Measurements from ENCODE around the gene FRMD1.

DNA sequence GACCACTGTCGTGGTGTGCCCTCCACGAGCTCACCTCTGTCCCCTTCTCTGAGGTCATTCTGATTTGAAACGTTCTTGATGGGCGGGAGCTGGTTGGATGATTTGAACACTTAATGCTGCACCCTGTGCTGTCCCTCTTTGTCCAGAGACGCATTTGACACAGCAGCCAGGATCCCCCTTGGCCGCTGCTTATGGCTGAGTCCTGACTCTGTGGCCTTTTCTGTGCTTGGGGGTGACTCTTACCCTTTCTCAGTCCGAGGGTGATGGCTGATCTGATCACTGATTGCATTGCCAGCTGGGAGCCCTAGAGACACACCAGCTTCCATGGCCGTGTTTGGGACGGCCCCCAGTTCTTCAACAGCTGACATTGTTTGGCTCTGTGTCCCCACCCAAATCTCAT, 43.5 kb upstream of the FRMD1 start:
- TF ChIP-seq, protein P1, sequence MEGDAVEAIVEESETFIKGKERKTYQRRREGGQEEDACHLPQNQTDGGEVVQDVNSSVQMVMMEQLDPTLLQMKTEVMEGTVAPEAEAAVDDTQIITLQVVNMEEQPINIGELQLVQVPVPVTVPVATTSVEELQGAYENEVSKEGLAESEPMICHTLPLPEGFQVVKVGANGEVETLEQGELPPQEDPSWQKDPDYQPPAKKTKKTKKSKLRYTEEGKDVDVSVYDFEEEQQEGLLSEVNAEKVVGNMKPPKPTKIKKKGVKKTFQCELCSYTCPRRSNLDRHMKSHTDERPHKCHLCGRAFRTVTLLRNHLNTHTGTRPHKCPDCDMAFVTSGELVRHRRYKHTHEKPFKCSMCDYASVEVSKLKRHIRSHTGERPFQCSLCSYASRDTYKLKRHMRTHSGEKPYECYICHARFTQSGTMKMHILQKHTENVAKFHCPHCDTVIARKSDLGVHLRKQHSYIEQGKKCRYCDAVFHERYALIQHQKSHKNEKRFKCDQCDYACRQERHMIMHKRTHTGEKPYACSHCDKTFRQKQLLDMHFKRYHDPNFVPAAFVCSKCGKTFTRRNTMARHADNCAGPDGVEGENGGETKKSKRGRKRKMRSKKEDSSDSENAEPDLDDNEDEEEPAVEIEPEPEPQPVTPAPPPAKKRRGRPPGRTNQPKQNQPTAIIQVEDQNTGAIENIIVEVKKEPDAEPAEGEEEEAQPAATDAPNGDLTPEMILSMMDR (IDR thresholded peaks at IDR 0.05; ENCODE audit: low read depth, low read length, poor library complexity, severe bottlenecking): no peak
- no peak for TF ChIP-seq EZH2phosphoT487 (IDR thresholded peaks at IDR 0.05; ENCODE audit: borderline replicate concordance, low read length)

All from DOHH2 (cell line).